Measurements from ENCODE around the gene ECM2.
"Not testable (repeated sequence)": the region's sequence is repeated elsewhere in the genome, so short reads cannot be mapped to it uniquely, and the experiment has no call there.

Gene ECM2

GRCh38 chr9:92535940-92536850, at the start of gene ECM2:
Gene ECM2, minus strand, starts transcription at chr9:92535990. Its CDS starts 13,124 bp downstream, at chr9:92522866.
- no peak for DNase-seq

GRCh38 chr9:92576175-92576574, 40.4 kb upstream of the ECM2 start:
- DNase-seq = no peak

GRCh38 chr9:92573612-92574011, 37.8 kb upstream of the ECM2 start:
- not testable (repeated sequence) for DNase-seq

- not testable (repeated sequence) for DNase-seq
These were observed 36.1 kb upstream of the ECM2 start for GRCh38 chr9:92571871-92572270.

- DNase-seq = no peak
These were observed 29.2 kb upstream of the ECM2 start for GRCh38 chr9:92564982-92565381.

GRCh38 chr9:92564504-92564903, 28.7 kb upstream of the ECM2 start:
- DNase-seq = no peak

- no peak for DNase-seq
These were observed 27.6 kb upstream of the ECM2 start for GRCh38 chr9:92563116-92564100.

- DNase-seq = no peak
These were observed 26.7 kb upstream of the ECM2 start for GRCh38 chr9:92562461-92562967.

- no peak for DNase-seq
These were observed 25.9 kb upstream of the ECM2 start for GRCh38 chr9:92561374-92562330.

- DNase-seq = no peak
These were observed 23.0 kb upstream of the ECM2 start for GRCh38 chr9:92558612-92559374.

- DNase-seq = no peak
These were observed 15.0 kb upstream of the ECM2 start for GRCh38 chr9:92550765-92551164.

GRCh38 chr9:92547356-92547755, 11.6 kb upstream of the ECM2 start:
- no peak for DNase-seq

- DNase-seq = no peak
These were observed 9.3 kb upstream of the ECM2 start for GRCh38 chr9:92545002-92545510.

GRCh38 chr9:92543972-92544371, 8.2 kb upstream of the ECM2 start:
- DNase-seq = no peak

- DNase-seq = no peak
These were observed 2.8 kb upstream of the ECM2 start for GRCh38 chr9:92538541-92538940.

- no peak for DNase-seq
These were observed 1.1 kb downstream of the ECM2 start for GRCh38 chr9:92534674-92535073.

GRCh38 chr9:92534204-92534603, 1.6 kb downstream of the ECM2 start:
- DNase-seq = no peak

GRCh38 chr9:92530893-92531292, 4.9 kb downstream of the ECM2 start:
- DNase-seq = no peak

GRCh38 chr9:92529124-92529523, 6.7 kb downstream of the ECM2 start:
- no peak for DNase-seq

GRCh38 chr9:92528522-92528849, 7.3 kb downstream of the ECM2 start:
- DNase-seq = no peak

- no peak for DNase-seq
These were observed 7.8 kb downstream of the ECM2 start for GRCh38 chr9:92527832-92528521.

All from CD4-positive, alpha-beta T cell treated with Interleukin-10 for 1 hour (primary cell).